HepG2 (cell line): Measurements from ENCODE around the gene LEPR. TPM values are rescaled to one million over a fixed set of nuclear protein-coding genes. Genes with fewer than 3 reads are reported as not detected.

Experiments used
- ATAC-seq: fragments of 200-7000 bp; cut with Tn5 transposase; 3 replicates; pipeline ENCODE4 v1.9.1; 2020; ENCODE audit warnings: mild to moderate bottlenecking, moderate library complexity
- BruUV-seq: library from RNA; stranded (reverse); fragments of 400-500 nt; replicated peaks from 2 replicates; lab custom pipeline; 2021; lab: Mats Ljungman, UMichigan
- CTCF ChIA-PET: fragments of 300-600 bp; formaldehyde crosslinking; extraction: SDS; loops from one replicate; lab custom pipeline; 2021; ENCODE audit warnings: low total read pairs, inconsistent platforms, low intra/inter-chr PET ratio; lab: Yijun Ruan, JAX
- POLR2A ChIA-PET: fragments of 350-600 bp; sonication (Branson Sonifier 250); formaldehyde crosslinking; loops from one replicate; lab custom pipeline; 2020; ENCODE audit warnings: antibody characterized with exemption, inconsistent platforms; lab: Yijun Ruan, JAX
- DNase-seq: peaks from one replicate; pipeline ENCODE4 v3.0.0-alpha.2; 2015; ENCODE audit warnings: low spot score
- FAIRE-seq: peaks from 3 replicates; lab custom pipeline; 2011; peaks lifted over from hg19 to GRCh38; lab: Jason Lieb, UNC
- H2AFZ ChIP-seq: one replicate; pipeline ENCODE4 v1.6.1; 2011; ENCODE audit warnings: low read length, inconsistent platforms
- H3K27ac ChIP-seq: fragments of 300-600 bp; 3 replicates; pipeline ENCODE4 v1.8.0; 2011; ENCODE audit warnings: mixed run types, mild to moderate bottlenecking, mixed read lengths, low read length, inconsistent platforms; ENCODE audit not compliant: insufficient read depth; ENCODE audit errors: extremely low read length
- H3K27me3 ChIP-seq, 2 experiments: fragments of 200-600 bp in 1 of 2; 2 replicates in 1 of 2; 3 replicates in 1 of 2; pipeline versions ENCODE4 v1.6.0 to v1.8.0; 2011; ENCODE audit warnings: low read length in 2 of 2, mild to moderate bottlenecking in 2 of 2, moderate library complexity in 2 of 2, inconsistent platforms in 1 of 2; ENCODE audit not compliant: insufficient read depth in 2 of 2, control insufficient read depth in 1 of 2
- H3K36me3 ChIP-seq, 2 experiments: fragments of 200-600 bp in 1 of 2; replicated peaks in 1 of 2; 2 replicates in 1 of 2; 3 replicates in 1 of 2; pipeline versions ENCODE4 v1.5.1 to v1.8.0; 2011; ENCODE audit warnings: low read length in 2 of 2, inconsistent platforms in 1 of 2; ENCODE audit not compliant: insufficient read depth in 2 of 2, control insufficient read depth in 1 of 2
- H3K4me1 ChIP-seq: 2 replicates; pipeline ENCODE4 v1.5.1; 2012; ENCODE audit warnings: low read length, inconsistent platforms; ENCODE audit not compliant: insufficient read depth
- H3K4me2 ChIP-seq: 2 replicates; pipeline ENCODE4 v1.6.0; 2011; ENCODE audit warnings: low read depth, low read length, inconsistent platforms
- H3K4me3 ChIP-seq, 3 experiments: fragments of 200-600 bp in 1 of 3; sonication (generic), shearing (Covaris generic) in 1 of 3; replicated peaks in 1 of 3; 2 replicates each; pipeline ENCODE4 v1.5.1; 2011 to 2016; ENCODE audit warnings: low read length in 3 of 3, inconsistent platforms in 2 of 3, low read depth in 2 of 3, mild to moderate bottlenecking in 2 of 3, control low read depth in 1 of 3, mixed read lengths in 1 of 3; ENCODE audit not compliant: insufficient read depth in 1 of 3
- H3K79me2 ChIP-seq: one replicate; pipeline ENCODE4 v1.6.1; 2011; ENCODE audit warnings: low read length, inconsistent platforms; ENCODE audit not compliant: insufficient read depth
- H3K9ac ChIP-seq: 2 replicates; pipeline ENCODE4 v1.6.0; 2011; ENCODE audit warnings: mild to moderate bottlenecking, low read depth, low read length, inconsistent platforms; ENCODE audit not compliant: insufficient read depth
- H3K9me3 ChIP-seq: 2 replicates; pipeline ENCODE4 v1.5.1; 2012; ENCODE audit warnings: mild to moderate bottlenecking, low read length
- H4K20me1 ChIP-seq: 2 replicates; pipeline ENCODE4 v1.6.0; 2011; ENCODE audit warnings: inconsistent platforms, mild to moderate bottlenecking, low read length, moderate library complexity; ENCODE audit not compliant: insufficient read depth
- FOXA1 ChIP-seq, 2 experiments: fragments of 450-650 bp in 1 of 2; sonication (generic) in 1 of 2; formaldehyde crosslinking in 1 of 2; IDR thresholded peaks; 2 replicates each; pipeline versions ENCODE4 v1.4.0 to v1.6.1; 2016 to 2020; ENCODE audit warnings: missing genetic modification reagents in 1 of 2
- FOXC1 ChIP-seq: sonication (generic); formaldehyde crosslinking; IDR thresholded peaks from 2 replicates; pipeline ENCODE4 v1.8.0; 2022; ENCODE audit warnings: mild to moderate bottlenecking, missing genetic modification reagents, borderline replicate concordance
- GATAD2A ChIP-seq: IDR thresholded peaks from 2 replicates; pipeline ENCODE4 v1.6.1; 2016
- HNRNPL ChIP-seq: fragments of 200-400 bp; formaldehyde crosslinking; IDR thresholded peaks from 2 replicates; pipeline ENCODE4 v1.6.1; 2017; ENCODE audit warnings: mild to moderate bottlenecking, low read depth, low read length
- IKZF1 ChIP-seq: fragments of 450-650 bp; IDR thresholded peaks from 2 replicates; pipeline ENCODE4 v1.7.1; 2016
- RFX1 ChIP-seq: fragments of 450-650 bp; IDR thresholded peaks from 2 replicates; pipeline ENCODE4 v1.6.1; 2017
- SAP130 ChIP-seq: IDR thresholded peaks from 2 replicates; pipeline ENCODE4 v1.6.1; 2016; ENCODE audit warnings: low read depth
- SOX5 ChIP-seq: IDR thresholded peaks from 2 replicates; pipeline ENCODE4 v1.6.1; 2016; ENCODE audit warnings: borderline replicate concordance
- SPEN ChIP-seq: sonication (generic); formaldehyde crosslinking; IDR thresholded peaks from 2 replicates; pipeline ENCODE4 v1.5.1; 2020; ENCODE audit warnings: low read depth, mild to moderate bottlenecking, missing genetic modification reagents
- SRF ChIP-seq: IDR thresholded peaks from 2 replicates; pipeline ENCODE4 v1.6.1; 2011; ENCODE audit warnings: mild to moderate bottlenecking, low read depth, low read length, moderate library complexity
- SUZ12 ChIP-seq: fragments of 150-350 bp; IDR thresholded peaks from 2 replicates; pipeline ENCODE4 v1.6.1; 2014; ENCODE audit warnings: low read depth, low read length
- ZMYM4 ChIP-seq: sonication (generic); formaldehyde crosslinking; IDR thresholded peaks from 2 replicates; pipeline ENCODE4 v1.8.1; 2023; ENCODE audit warnings: mild to moderate bottlenecking, missing genetic modification reagents
- ZNF263 ChIP-seq: sonication (generic); formaldehyde crosslinking; IDR thresholded peaks from 2 replicates; pipeline ENCODE4 v1.4.0; 2020; ENCODE audit warnings: missing genetic modification reagents
- ZNF496 ChIP-seq: sonication (generic); formaldehyde crosslinking; IDR thresholded peaks from 2 replicates; pipeline ENCODE4 v1.8.1; 2023; ENCODE audit warnings: mild to moderate bottlenecking, moderate library complexity, missing genetic modification reagents; ENCODE audit not compliant: insufficient replicate concordance
- ZNF615 ChIP-seq: sonication (generic); formaldehyde crosslinking; IDR thresholded peaks from 2 replicates; pipeline ENCODE4 v1.5.0; 2020; ENCODE audit warnings: mild to moderate bottlenecking, missing genetic modification reagents, borderline replicate concordance
- ZNF782 ChIP-seq: sonication (generic); formaldehyde crosslinking; IDR thresholded peaks from 2 replicates; pipeline ENCODE4 v1.4.0; 2020; ENCODE audit warnings: missing genetic modification reagents, mild to moderate bottlenecking, borderline replicate concordance
- ZXDC ChIP-seq: sonication (generic); formaldehyde crosslinking; IDR thresholded peaks from 2 replicates; pipeline ENCODE4 v1.5.0; 2020; ENCODE audit warnings: mild to moderate bottlenecking, missing genetic modification reagents
- WGBS: methylation state at CpG from one replicate; pipeline ENCODE4 v1.1.6; 2017; ENCODE audit warnings: low lambda C conversion rate; 5-methylcytosine and 5-hydroxymethylcytosine counted together
- in situ Hi-C: cut with HindIII; loops from 2 replicates; pipeline ENCODE4 v1.10.0; 2017; ENCODE audit warnings: low pct_unique_long_range_greater_than_20kb; ENCODE audit not compliant: extremely low pct_ligation_motif_present
- intact Hi-C: fragments of 100-400 bp; cut with micrococcal nuclease; formaldehyde crosslinking; loops from one replicate; pipeline ENCODE4 v1.10.0; 2022; ENCODE audit not compliant: unreplicated experiment
- polyA plus RNA-seq, 8 experiments: library from polyadenylated mRNA; depleted of rRNA in 3 of 8; stranded (reverse) in 7 of 8; unstranded in 1 of 8; fragments of >200 nt; fragmentation: Illumina TruSeq in 4 of 8; extraction: Trizol in 4 of 8; gene quantifications; 2 replicates each; pipeline versions ENCODE4 v1.2.1 to v1.2.3, GENCODE V29; 2011 to 2016; ENCODE audit warnings: low read depth in 4 of 8, missing spikeins in 1 of 8, mixed read lengths in 1 of 8; ENCODE audit not compliant: insufficient read depth in 1 of 8
- total RNA-seq, 5 experiments: library from RNA; depleted of rRNA; stranded (reverse); fragments of >200 nt; fragmentation: Illumina TruSeq; extraction: Trizol; gene quantifications; 2 replicates each; pipeline ENCODE4 v1.2.3, GENCODE V29; 2016; ENCODE audit warnings: low read depth in 1 of 5
- TF ChIP-seq, protein P1 (sequence below): sonication (generic); formaldehyde crosslinking; IDR thresholded peaks from 2 replicates; pipeline ENCODE4 v1.4.0; 2020; ENCODE audit warnings: missing genetic modification reagents
- TF ChIP-seq, protein P2 (sequence below): sonication (generic); formaldehyde crosslinking; IDR thresholded peaks from 2 replicates; pipeline ENCODE4 v1.9.0; 2022; ENCODE audit warnings: low read depth, missing genetic modification reagents
- TF ChIP-seq, protein P3 (sequence below): sonication (generic); formaldehyde crosslinking; IDR thresholded peaks from 2 replicates; pipeline ENCODE4 v1.4.0; 2020; ENCODE audit warnings: missing genetic modification reagents

The LEPR gene
- total and polyA plus RNA-seq, 2 of the 13 experiments (the other 11 are each of a cell fraction or from before 2014, with no cell fraction given): 0.60 to 1.7 TPM

DNA sequence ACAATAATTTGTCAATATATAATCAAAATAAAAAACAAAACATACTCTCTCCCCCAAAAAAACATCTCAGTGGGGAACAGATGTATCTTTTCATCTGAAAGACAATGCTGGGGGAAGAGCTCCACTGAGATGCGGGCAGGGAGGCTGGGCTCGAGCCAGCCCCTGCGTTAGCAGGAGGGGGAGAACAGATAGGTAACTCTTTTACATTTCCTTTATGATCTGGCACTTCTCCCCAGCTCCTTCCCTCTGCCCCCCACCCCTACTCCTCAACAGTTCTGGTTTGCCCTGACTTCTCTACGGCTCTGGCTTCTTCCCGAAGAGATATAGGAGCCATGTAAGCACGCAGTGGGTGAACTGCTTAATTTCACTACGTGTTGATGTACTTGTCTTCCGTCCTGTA is 12.4 kb downstream of the LEPR start:
- H3K27ac ChIP-seq: no peak overlapping the region
- DNase-seq (no peak), FAIRE-seq (no peak), ATAC-seq (no peak)
- ChIA-PET POLR2A (no interaction called here), CTCF (no interaction called here)
- TF ChIP-seq ZNF496: no peak
- no peak for TF ChIP-seq ZNF615
- no peak for TF ChIP-seq HNRNPL
- no peak for TF ChIP-seq SRF
- TF ChIP-seq FOXA1 (IDR thresholded peaks at IDR 0.05): no peak
- TF ChIP-seq FOXA1 (CRISPR knock-in tag; IDR thresholded peaks at IDR 0.05): no peak
- TF ChIP-seq SPEN (CRISPR knock-in tag): no peak
- no peak for TF ChIP-seq SAP130 (CRISPR knock-in tag)
- TF ChIP-seq IKZF1: no peak
- TF ChIP-seq, protein P1, sequence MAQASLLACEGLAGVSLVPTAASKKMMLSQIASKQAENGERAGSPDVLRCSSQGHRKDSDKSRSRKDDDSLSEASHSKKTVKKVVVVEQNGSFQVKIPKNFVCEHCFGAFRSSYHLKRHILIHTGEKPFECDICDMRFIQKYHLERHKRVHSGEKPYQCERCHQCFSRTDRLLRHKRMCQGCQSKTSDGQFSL (CRISPR knock-in tag): no peak
- no peak for TF ChIP-seq SUZ12
- TF ChIP-seq, protein P2, sequence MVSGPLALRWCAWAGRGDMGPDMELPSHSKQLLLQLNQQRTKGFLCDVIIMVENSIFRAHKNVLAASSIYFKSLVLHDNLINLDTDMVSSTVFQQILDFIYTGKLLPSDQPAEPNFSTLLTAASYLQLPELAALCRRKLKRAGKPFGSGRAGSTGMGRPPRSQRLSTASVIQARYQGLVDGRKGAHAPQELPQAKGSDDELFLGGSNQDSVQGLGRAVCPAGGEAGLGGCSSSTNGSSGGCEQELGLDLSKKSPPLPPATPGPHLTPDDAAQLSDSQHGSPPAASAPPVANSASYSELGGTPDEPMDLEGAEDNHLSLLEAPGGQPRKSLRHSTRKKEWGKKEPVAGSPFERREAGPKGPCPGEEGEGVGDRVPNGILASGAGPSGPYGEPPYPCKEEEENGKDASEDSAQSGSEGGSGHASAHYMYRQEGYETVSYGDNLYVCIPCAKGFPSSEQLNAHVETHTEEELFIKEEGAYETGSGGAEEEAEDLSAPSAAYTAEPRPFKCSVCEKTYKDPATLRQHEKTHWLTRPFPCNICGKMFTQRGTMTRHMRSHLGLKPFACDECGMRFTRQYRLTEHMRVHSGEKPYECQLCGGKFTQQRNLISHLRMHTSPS (CRISPR knock-in tag): no peak
- TF ChIP-seq RFX1: no peak
- no peak for TF ChIP-seq ZXDC (CRISPR knock-in tag)
- no peak for TF ChIP-seq GATAD2A (CRISPR knock-in tag)
- no peak for TF ChIP-seq ZMYM4
- TF ChIP-seq, protein P3, sequence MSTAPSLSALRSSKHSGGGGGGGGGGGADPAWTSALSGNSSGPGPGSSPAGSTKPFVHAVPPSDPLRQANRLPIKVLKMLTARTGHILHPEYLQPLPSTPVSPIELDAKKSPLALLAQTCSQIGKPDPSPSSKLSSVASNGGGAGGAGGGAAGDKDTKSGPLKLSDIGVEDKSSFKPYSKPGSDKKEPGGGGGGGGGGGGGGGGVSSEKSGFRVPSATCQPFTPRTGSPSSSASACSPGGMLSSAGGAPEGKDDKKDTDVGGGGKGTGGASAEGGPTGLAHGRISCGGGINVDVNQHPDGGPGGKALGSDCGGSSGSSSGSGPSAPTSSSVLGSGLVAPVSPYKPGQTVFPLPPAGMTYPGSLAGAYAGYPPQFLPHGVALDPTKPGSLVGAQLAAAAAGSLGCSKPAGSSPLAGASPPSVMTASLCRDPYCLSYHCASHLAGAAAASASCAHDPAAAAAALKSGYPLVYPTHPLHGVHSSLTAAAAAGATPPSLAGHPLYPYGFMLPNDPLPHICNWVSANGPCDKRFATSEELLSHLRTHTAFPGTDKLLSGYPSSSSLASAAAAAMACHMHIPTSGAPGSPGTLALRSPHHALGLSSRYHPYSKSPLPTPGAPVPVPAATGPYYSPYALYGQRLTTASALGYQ (CRISPR knock-in tag): no peak
- TF ChIP-seq SOX5 (CRISPR knock-in tag): no peak
- no peak for TF ChIP-seq ZNF263
- no peak for TF ChIP-seq ZNF782 (CRISPR knock-in tag)
- no peak for TF ChIP-seq FOXC1 (CRISPR knock-in tag)
- H3K9ac ChIP-seq: no peak overlapping the region
- BruUV-seq: no TSS peak
- intact Hi-C loops (no loop called here), in situ Hi-C loops (loop anchor here (25.0 kb wide), 1 partner anchor 254 kb away; no protein-coding TSS in a partner anchor)
- WGBS: 87% methylated on average over 8 of the region's 8 CpGs
- H3K4me2 ChIP-seq: no peak overlapping the region
- H3K27me3 ChIP-seq: no peaks in the 10 kb centered on the region
- peaks cover 8 to 41% of the 10 kb centered on the region in 2 experiments for H3K36me3 ChIP-seq
- no peak overlapping the region for H3K4me3 ChIP-seq
- H4K20me1 ChIP-seq: no peaks in the 10 kb centered on the region
- H3K79me2 ChIP-seq: no peaks in the 10 kb centered on the region
- H3K9me3 ChIP-seq: no peaks in the 10 kb centered on the region
- no peak overlapping the region for H2AFZ ChIP-seq
- no peaks in the 10 kb centered on the region for H3K4me1 ChIP-seq
